Keratinocyte (primary cell): ENCODE measurements around the gene MTHFR. TPM values are rescaled to one million over a fixed set of nuclear protein-coding genes. Genes with fewer than 3 reads are reported as not detected.

ENCODE experiments used
- DNase-seq: peaks from one replicate; pipeline ENCODE4 v3.0.0-alpha.2; 2011; ENCODE audit warnings: low read depth, missing footprints, low spot score
- FAIRE-seq: peaks from 2 replicates; lab custom pipeline; 2011; peaks lifted over from hg19 to GRCh38; lab: Jason Lieb, UNC
- H2AFZ ChIP-seq: 2 replicates; pipeline ENCODE4 v1.6.0; 2012; ENCODE audit warnings: low read length, control low read depth, inconsistent platforms; ENCODE audit not compliant: control insufficient read depth
- H3K27ac ChIP-seq: 2 replicates; pipeline ENCODE4 v1.5.1; 2011; ENCODE audit warnings: low read length; ENCODE audit not compliant: control insufficient read depth, insufficient read depth
- H3K27me3 ChIP-seq: 3 replicates; pipeline ENCODE4 v1.6.0; 2011; ENCODE audit warnings: low read length; ENCODE audit not compliant: control insufficient read depth, insufficient read depth; ENCODE audit errors: extremely low read depth
- H3K36me3 ChIP-seq, 2 experiments: 2 replicates in 1 of 2; 3 replicates in 1 of 2; pipeline ENCODE4 v1.5.1; 2011; ENCODE audit warnings: low read length in 2 of 2, mild to moderate bottlenecking in 1 of 2; ENCODE audit not compliant: control insufficient read depth in 2 of 2, insufficient read depth in 2 of 2; ENCODE audit errors: extremely low read depth in 1 of 2
- H3K4me1 ChIP-seq: 3 replicates; pipeline ENCODE4 v1.5.1; 2011; ENCODE audit warnings: low read length; ENCODE audit not compliant: control insufficient read depth, insufficient read depth; ENCODE audit errors: extremely low read depth
- H3K4me2 ChIP-seq: 3 replicates; pipeline ENCODE4 v1.6.0; 2011; ENCODE audit warnings: low read depth, low read length; ENCODE audit not compliant: control insufficient read depth, insufficient read depth; ENCODE audit errors: extremely low read depth
- H3K4me3 ChIP-seq, 3 experiments: fragments of 200-600 bp in 1 of 3; sonication (generic) in 1 of 3; 2 replicates in 2 of 3; 3 replicates in 1 of 3; pipeline ENCODE4 v1.5.1; 2011 to 2016; ENCODE audit warnings: low read length in 3 of 3, mild to moderate bottlenecking in 3 of 3, control low read depth in 2 of 3, inconsistent platforms in 1 of 3, low read depth in 1 of 3, mixed read lengths in 1 of 3, mixed run types in 1 of 3, moderate library complexity in 1 of 3; ENCODE audit not compliant: control insufficient read depth in 2 of 3, insufficient read depth in 2 of 3; ENCODE audit errors: extremely low read depth in 1 of 3
- H3K79me2 ChIP-seq: 2 replicates; pipeline ENCODE4 v1.6.0; 2012; ENCODE audit warnings: low read length; ENCODE audit not compliant: control insufficient read depth, insufficient read depth
- H3K9ac ChIP-seq: 3 replicates; pipeline ENCODE4 v1.6.0; 2011; ENCODE audit warnings: low read length; ENCODE audit not compliant: control insufficient read depth, insufficient read depth; ENCODE audit errors: extremely low read depth
- H3K9me1 ChIP-seq: 3 replicates; pipeline ENCODE4 v1.6.0; 2011; ENCODE audit warnings: low read length; ENCODE audit not compliant: control insufficient read depth, insufficient read depth; ENCODE audit errors: extremely low read depth
- H3K9me3 ChIP-seq: 2 replicates; pipeline ENCODE4 v1.5.1; 2012; ENCODE audit warnings: low read depth, low read length; ENCODE audit not compliant: control insufficient read depth
- H4K20me1 ChIP-seq: 3 replicates; pipeline ENCODE4 v1.6.0; 2011; ENCODE audit warnings: low read length; ENCODE audit not compliant: control insufficient read depth, insufficient read depth; ENCODE audit errors: extremely low read depth
- EZH2 ChIP-seq: IDR thresholded peaks from one replicate; pipeline ENCODE4 v1.6.1; 2012; ENCODE audit warnings: inconsistent platforms, mild to moderate bottlenecking, low read length, moderate library complexity
- dilution Hi-C: fragments of 300-500 bp; cut with MboI; formaldehyde crosslinking; loops from one replicate; pipeline ENCODE4 v1.7.0; 2020; ENCODE audit warnings: low sequenced_read_pairs; ENCODE audit not compliant: extremely low pct_ligation_motif_present
- polyA plus RNA-seq, 5 experiments: library from polyadenylated mRNA; depleted of rRNA in 3 of 5; stranded (reverse) in 3 of 5; stranded (forward) in 1 of 5; unstranded in 1 of 5; fragments of >200 nt; gene quantifications; 1 replicate in 1 of 5; 2 replicates in 3 of 5; 3 replicates in 1 of 5; pipeline versions ENCODE4 v1.2.1 to v1.2.3, GENCODE V29; 2011 to 2012; ENCODE audit warnings: missing spikeins in 2 of 5, low read depth in 1 of 5, low replicate concordance in 1 of 5
- TF ChIP-seq, protein P1 (sequence below), 3 experiments: IDR thresholded peaks in 1 of 3; conservative IDR thresholded peaks in 1 of 3; optimal IDR thresholded peaks in 1 of 3; 2 replicates in 2 of 3; 3 replicates in 1 of 3; pipeline versions ENCODE3 to v1.5.1; 2011; ENCODE audit warnings: low read length in 3 of 3, mild to moderate bottlenecking in 3 of 3, moderate library complexity in 2 of 3, control low read depth in 1 of 3, inconsistent platforms in 1 of 3; ENCODE audit not compliant: insufficient read depth in 2 of 3; ENCODE audit errors: extremely low read depth in 1 of 3

Gene MTHFR
- polyA plus RNA-seq, 1 donor (not counting 4 experiments of a cell fraction or from before 2014, with no cell fraction given) = 5.2 TPM

DNA sequence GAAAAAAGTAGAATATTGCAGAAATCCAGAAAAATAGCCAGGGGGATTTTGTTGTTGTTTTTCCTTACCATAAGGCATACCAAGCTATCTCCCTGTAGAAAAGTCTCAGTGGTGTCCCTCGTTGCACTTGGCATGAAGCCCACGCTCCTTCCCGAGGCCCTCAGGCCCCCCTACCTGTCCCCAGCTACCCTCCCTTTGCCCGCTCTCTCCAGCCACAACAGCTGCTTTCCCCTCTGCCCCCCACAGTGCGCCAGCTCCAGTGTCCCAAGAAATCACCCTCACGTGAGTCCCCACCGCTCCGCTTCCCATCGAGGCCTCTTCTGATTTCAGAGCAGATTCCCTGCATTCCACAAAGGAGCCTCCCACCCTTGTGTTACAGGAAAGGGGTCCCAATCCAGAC lies 61.5 kb downstream of the MTHFR start:
- Histone ChIP-seq H3K27ac (no peak overlapping the region), H3K9me1 (no peaks in the 10 kb centered on the region), H3K79me2 (peaks cover 7% of the 10 kb centered on the region), H3K4me3 (no peak overlapping the region), H3K4me1 (peaks cover 13% of the 10 kb centered on the region), H2AFZ (no peak overlapping the region), H3K9me3 (no peaks in the 10 kb centered on the region), H3K27me3 (no peaks in the 10 kb centered on the region), H3K4me2 (no peak overlapping the region), H3K9ac (no peak overlapping the region), H3K36me3 (peaks cover 12 to 35% of the 10 kb centered on the region in 2 experiments), H4K20me1 (no peaks in the 10 kb centered on the region)
- dilution Hi-C loops = no loop called here
- DNase-seq (no peak), FAIRE-seq (no peak)
- TF ChIP-seq EZH2 = no peak
- TF ChIP-seq, protein P1, sequence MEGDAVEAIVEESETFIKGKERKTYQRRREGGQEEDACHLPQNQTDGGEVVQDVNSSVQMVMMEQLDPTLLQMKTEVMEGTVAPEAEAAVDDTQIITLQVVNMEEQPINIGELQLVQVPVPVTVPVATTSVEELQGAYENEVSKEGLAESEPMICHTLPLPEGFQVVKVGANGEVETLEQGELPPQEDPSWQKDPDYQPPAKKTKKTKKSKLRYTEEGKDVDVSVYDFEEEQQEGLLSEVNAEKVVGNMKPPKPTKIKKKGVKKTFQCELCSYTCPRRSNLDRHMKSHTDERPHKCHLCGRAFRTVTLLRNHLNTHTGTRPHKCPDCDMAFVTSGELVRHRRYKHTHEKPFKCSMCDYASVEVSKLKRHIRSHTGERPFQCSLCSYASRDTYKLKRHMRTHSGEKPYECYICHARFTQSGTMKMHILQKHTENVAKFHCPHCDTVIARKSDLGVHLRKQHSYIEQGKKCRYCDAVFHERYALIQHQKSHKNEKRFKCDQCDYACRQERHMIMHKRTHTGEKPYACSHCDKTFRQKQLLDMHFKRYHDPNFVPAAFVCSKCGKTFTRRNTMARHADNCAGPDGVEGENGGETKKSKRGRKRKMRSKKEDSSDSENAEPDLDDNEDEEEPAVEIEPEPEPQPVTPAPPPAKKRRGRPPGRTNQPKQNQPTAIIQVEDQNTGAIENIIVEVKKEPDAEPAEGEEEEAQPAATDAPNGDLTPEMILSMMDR (optimal IDR thresholded peaks at IDR 0.05 in 1 of 3, IDR thresholded peaks at IDR 0.05 in 1 of 3, conservative IDR thresholded peaks at IDR 0.05 in 1 of 3; ENCODE audit: extremely low read depth in 1 of 3, insufficient read depth in 2 of 3, low read length in 3 of 3) = no peak

DNA sequence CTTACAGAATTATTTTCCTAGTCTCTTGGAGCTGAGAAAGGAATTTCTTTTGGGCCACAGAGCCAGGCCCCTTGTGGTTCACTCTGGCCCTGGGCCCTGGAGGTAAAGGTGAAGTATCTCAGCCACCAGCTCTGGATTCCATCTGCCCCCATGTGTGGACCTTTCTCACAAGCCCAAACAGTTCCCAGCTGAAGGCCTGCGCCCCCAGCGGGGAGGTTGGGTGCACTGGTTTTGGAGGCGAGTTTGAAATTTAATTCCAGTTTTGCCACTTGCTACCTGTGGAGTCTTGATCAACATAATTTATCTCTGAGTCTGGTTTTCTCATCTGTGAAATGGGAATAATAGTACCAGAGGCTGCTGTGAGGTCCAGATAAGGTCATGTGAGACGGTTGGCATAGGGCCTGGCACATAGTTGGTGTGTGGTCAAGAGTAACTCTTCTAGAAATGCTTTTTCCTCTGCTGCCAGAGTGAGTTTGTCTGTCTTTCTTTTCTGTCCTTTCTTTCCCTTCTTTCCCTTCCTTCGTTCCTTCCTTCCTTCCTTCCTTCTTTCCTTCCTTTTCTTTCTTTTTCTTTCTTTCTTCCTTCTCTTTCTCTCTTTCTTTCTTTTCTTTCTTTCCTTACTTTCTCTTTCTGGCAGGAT lies 63.7 kb downstream of the MTHFR start:
- Histone ChIP-seq H3K4me2 (no peak overlapping the region), H3K36me3 (peaks cover 8 to 17% of the 10 kb centered on the region in 2 experiments)

More for the DNA sequence above, 63.7 kb downstream of the MTHFR start:
- H3K79me2 ChIP-seq = peaks cover 17% of the 10 kb centered on the region
- H3K9me1 ChIP-seq = no peaks in the 10 kb centered on the region
- H3K27me3 ChIP-seq = no peaks in the 10 kb centered on the region
- no peak for DNase-seq
- no peak for FAIRE-seq
- no peak for TF ChIP-seq EZH2
- TF ChIP-seq, protein P1 (optimal IDR thresholded peaks at IDR 0.05 in 1 of 3, IDR thresholded peaks at IDR 0.05 in 1 of 3, conservative IDR thresholded peaks at IDR 0.05 in 1 of 3; ENCODE audit: extremely low read depth in 1 of 3, insufficient read depth in 2 of 3, low read length in 3 of 3) = no peak
- dilution Hi-C loops = no loop called here
- no peak overlapping the region for H3K4me3 ChIP-seq
- H2AFZ ChIP-seq = no peak overlapping the region
- H3K27ac ChIP-seq = no peak overlapping the region
- no peaks in the 10 kb centered on the region for H3K9me3 ChIP-seq
- H3K4me1 ChIP-seq = peaks cover 21% of the 10 kb centered on the region
- no peaks in the 10 kb centered on the region for H4K20me1 ChIP-seq
- no peak overlapping the region for H3K9ac ChIP-seq
